SKM-1 (cell line): ENCODE data around the gene FER1L5.

Experiments used
- DNase-seq: peaks from one replicate; lab custom pipeline; 2025; ENCODE audit not compliant: unreplicated experiment; lab: John Stamatoyannopoulos, UW

The FER1L5 gene

DNA sequence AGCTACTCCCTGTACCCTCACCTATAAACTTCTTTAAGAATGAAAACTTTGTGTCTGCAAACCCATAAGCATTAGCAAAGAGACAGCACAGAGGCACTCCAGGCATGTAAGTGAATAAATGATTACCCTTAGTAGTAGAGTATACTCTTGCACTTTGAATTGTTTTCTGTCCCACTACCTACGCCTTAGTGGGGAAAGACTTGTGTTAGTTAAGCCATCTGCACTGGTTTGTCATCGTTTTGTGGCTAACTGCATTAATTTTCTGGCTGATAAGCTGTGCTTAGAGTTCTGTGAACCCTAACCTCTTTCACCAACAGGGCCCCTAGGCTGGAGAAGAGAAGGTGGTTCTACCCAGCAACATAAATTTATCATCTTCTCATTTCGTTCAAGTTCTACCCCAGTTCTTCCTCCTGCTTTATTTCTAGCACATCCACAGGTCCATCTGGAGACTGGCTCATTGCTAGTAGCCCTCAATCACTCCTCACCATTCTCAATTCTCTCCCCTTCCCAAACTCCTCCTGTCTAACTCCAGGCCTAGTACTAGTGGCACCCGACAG, 96.6 kb downstream of the FER1L5 start:
- no peak for DNase-seq

DNA sequence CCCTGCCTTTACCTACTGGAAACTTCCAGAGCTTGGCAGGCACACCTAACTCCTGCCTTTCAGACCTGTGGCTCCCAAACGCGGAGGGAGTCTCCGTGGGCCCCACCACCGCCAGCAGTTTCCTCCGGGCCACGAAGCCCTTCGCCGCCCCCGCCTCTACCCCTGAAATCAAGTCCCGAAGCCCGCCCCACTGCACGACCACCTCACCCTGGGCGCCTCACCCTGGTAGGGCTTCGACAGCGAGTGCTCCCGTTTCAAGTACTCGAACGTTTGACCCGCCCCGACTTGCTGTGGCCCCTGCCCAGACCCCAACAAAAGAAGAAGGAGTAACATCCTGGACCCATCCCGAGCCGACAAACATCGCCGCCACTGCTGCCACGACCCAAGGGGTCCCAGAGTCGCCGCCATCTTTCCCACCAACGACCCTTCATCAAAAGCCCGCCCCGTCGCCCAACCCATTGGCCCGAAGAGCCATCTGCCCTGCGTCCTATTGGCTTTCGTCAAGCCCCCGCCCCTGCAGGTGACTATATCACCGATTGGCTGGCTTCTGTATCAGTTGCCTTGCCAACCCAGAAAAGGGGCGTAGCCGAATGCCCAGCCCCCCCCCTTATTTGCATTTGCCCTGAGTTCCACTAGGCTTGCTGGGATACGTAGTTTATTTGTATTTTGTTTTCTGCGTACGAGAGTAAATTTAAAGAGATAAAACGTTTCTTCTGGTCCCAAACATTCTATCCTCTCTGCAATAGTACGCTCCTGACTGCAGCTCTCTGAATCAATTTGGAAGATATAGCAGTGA, 97.3 kb downstream of the FER1L5 start, which contains the start of gene LMAN2L:
TSS of gene LMAN2L (minus strand) at position 432 of the 796 bp plus-strand sequence. CDS start at position 408, 24 bp downstream.
- DNase-seq: peak; percentile 84

DNA sequence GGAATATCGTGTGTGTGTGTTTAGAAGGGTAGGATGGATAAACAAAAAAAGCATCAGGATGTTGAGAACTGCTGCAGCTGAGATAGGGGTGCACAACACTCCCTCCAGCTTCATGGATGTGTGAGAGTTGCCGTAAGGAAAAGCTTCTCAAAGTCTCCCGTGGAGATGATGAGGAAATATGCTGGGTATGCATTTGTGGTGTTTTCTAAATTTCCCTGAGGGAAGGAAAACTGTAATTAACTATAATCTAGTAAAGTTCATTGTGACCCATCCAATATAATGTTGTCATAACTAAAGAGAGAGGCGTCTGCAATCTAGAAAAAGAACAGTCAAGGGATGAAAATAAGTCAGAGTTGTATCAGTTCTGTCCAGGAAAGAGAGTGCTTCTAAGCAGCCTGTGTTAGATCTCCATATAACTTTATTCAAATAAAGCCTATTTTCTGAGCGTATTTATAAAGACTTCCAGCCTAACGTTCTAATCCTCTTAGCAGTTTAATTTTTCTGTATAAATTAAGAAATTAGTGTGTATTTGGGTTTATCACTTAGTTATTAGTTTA, 104.6 kb downstream of the FER1L5 start:
- DNase-seq: no peak

DNA sequence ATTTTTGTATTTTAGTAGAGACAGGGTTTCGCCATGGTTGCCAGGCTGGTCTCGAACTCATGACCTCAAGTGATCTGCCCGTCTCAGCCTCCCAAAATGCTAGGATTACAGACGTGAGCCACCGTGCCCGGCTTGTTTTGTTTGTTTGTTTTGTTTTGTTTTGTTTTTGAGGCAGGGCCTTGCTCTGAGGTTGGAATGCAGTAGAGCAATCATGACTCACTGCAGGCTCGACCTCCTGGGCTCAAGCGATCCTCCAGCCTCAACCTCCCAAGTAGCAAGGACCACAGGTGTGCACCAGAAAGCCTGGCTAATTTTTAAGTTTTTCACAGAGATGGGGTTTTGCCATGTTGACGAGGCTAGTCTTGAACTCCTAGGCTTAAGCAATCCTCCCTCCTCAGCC, 109.2 kb downstream of the FER1L5 start:
- no peak for DNase-seq

DNA sequence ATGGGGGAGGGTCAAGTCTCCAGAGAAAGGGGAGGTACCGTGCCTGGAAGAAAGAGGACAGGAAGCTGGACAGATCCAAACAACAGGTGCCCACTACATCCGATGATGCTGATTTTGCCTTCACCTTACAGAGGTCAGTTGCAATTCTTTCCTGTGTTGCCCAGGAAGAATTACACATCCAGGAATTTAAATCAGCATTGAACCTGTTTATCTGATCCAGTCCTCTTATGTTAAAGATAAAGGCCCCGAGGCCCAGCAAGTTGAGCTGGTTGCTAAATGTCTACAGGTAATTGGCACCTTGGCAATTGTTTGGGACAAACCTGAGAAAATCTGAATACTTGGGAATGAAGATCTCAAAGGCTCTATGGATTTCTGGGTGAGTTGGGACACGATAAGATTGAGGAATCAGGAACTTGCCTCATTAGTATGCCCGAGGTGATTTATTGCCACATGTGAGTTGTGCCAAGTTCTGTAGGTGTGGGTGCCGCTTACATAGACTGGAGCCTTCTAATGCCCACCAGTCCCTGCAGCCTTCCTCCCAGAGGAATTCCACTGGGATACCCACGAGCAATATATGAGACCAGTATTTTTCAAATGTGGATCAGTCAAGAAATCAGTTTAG, 111.2 kb downstream of the FER1L5 start:
- DNase-seq: no peak

DNA sequence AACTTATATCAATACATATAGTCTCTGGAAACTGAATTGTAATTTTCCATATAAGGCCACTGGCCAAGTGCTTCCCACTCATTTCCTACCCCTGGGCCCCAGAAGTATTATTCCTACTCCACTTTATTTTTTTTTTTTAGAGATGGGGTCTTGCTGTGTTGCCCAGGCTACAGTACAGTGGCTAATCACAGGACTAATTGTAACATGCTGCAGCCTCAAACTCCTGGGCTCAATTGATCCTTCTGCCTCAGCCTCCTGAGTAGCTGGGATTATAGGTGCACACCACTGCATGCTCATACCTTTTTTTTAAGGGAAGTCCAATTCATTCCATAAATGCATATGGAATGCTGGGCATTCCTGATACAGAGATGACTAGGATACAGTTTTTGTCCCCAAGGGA, 111.8 kb downstream of the FER1L5 start:
- DNase-seq: no peak
